Posterior vena cava (tissue), 2 donors: ENCODE data around the gene BTBD8. TPM values are rescaled to one million over a fixed set of nuclear protein-coding genes. Genes with fewer than 3 reads are reported as not detected.
"Not testable (repeated sequence)": the region's sequence is repeated elsewhere in the genome, so short reads cannot be mapped to it uniquely, and the experiment has no call there.

Source experiments
- DNase-seq: peaks from one replicate; pipeline ENCODE4 v3.0.0-alpha.2; 2020; ENCODE audit warnings: low spot score
- intact Hi-C, 2 donors: fragments of 100-400 bp; cut with DNase I; formaldehyde crosslinking; loops; one replicate each; pipeline versions ENCODE4 v1.14.1 to v1.14.2; 2022 to 2023
- long read RNA-seq, 2 donors: library from polyadenylated mRNA; unstranded; transcript quantifications; one replicate each; pipeline ENCODE4 v2.0.0, GENCODE V29; 2020 to 2021
- total RNA-seq, 2 donors: library from RNA; stranded (reverse); fragmentation: NEBNext Ultra II Directional; extraction: Animal tissue kit (Norgen Biotek cat#: 25700); gene quantifications; one replicate each; pipeline ENCODE4 v1.2.1, GENCODE V29; 2021
- donor health status: DM: yes; HTN: yes; CAD: no.
- donor health status: DM: yes; HTN: yes; CAD: no.

BTBD8 gene
- 1 to 10 TPM; 2.5 to 3.5 TPM for total RNA-seq
- long read RNA-seq, donor 1, partial matches to known transcripts = 0 of 1 reads
- long read RNA-seq, donor 1, other reads (novel, unspliced or antisense) = 1 of 1 reads
- long read RNA-seq, donor 2, partial matches to known transcripts = 1 of 1 reads
- long read RNA-seq, donor 2, other reads (novel, unspliced or antisense) = 0 of 1 reads

DNA sequence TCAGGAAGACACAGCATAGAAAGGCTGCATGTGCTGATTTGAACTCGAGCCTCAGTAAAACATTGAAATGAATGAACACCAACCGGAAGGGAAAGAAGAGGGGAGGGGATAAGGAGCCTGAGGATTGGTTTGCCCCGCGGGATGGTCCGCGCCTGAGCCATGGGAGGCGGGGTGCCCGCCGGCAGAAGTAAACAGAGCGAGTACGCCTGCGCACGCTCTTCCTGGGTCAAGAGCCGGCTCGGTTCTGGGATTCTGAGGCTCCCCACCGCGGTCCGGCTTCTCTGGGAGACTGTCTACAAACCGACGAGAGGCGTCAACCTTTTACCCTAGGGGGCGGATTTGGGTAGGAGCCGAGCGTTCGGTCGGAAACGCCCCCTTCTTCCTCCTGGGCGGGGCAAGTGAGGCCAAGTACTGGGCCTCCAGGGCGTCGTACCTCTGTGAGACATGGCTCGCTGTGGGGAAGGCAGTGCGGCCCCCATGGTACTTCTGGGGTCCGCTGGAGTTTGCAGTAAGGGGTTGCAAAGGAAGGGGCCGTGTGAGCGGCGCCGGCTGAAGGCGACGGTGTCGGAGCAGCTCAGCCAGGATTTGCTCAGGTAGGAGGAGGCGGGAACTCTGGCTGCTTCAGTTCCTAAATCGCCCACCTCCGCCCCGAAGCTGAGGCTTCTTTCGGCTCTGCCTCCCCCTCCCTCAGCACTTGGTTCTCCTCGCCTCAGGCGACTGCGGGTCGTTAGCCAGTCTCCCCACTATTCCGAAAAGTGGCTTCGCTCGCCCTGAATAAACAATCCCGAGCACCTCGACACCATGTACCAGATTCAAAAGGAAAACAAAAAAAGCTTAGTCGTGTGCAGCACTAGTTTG is at the start of gene BTBD8:
Gene BTBD8 (plus strand): TSS at position 218 of the 858 bp plus-strand sequence. CDS start 227 bp downstream, at position 445.
- intact Hi-C loops = no loop called here
- DNase-seq = peak; percentile 92

DNA sequence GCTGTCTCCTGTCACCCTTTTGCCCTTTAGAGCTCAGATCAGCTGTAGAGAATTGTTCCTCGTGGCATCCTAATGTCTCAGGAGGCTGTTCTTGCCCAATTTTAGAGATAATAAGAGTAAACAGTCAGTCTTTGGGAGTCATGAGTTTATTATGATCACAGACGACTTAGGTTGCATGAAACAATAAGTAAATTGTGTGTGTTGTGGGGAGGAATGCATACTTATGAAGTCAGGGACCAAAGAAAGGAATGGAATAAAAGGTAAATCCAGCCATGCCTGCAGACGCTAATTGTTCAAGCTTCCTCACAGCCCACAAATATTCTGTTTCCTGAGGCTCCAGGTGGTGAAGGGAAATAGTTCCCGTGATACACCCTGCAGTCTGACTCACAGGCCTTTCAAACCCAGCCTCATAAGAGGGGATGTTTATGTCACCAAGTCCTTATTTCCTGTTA is 49.5 kb upstream of the BTBD8 start:
- intact Hi-C loops = no loop called here
- no peak for DNase-seq

DNA sequence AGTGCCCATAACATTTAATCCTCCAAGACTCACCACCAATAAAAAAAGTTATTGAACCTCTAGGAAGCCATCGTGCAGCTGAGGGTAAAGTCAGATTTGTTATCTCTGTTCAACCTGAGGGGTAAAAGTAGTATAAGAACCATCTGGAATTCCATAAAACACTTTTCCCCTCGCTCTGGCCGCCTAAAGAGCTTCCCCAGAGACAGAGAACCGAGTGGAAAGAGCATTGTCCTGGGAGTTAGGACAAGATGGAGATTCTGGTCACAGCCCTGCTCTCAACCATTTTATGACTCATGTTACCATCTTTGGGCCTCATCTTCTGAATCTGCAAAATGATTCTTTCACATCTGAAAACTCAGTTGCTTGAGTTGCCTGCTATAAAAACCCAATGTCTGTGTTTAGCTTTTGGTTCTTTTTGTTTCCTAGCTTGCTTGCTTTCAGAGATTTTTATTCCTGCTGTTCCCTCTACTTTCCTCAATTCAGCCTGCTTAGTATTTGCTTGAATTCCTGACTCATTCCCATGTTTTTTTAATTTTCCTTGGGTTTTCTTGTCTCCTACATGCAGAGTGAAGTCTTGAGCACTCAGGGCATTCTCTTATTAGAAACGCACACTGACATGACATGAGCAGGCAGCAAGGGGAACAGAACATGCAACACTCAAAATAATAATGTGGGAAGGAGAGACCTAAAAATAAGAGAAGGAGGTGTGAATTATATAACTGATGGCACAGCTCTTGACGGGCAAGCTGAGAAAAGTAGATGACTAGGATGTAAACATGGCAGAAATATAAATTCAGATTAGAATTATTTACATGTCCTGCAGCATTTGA is 48.6 kb upstream of the BTBD8 start:
- intact Hi-C loops = no loop called here
- DNase-seq = no peak

DNA sequence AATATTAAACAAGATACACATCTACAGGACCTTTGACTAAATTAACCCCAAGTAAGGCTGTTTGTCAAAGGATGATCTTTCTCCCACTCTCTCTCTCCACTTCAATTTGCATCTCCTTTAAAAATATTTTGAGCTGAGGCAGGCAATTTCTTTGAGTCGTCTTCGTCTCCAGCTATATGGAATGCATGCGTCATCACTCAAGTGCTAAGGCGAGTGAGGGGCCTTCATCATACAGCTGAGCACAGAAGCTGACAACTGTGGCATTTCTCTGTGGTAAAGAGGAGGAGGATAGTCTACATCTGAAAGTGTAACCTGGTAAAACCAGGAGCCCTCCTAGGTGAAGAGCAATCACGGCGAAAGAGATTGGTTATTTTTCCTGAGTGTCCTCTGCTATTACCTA is 42.7 kb upstream of the BTBD8 start:
- DNase-seq = no peak
- intact Hi-C loops = no loop called here

DNA sequence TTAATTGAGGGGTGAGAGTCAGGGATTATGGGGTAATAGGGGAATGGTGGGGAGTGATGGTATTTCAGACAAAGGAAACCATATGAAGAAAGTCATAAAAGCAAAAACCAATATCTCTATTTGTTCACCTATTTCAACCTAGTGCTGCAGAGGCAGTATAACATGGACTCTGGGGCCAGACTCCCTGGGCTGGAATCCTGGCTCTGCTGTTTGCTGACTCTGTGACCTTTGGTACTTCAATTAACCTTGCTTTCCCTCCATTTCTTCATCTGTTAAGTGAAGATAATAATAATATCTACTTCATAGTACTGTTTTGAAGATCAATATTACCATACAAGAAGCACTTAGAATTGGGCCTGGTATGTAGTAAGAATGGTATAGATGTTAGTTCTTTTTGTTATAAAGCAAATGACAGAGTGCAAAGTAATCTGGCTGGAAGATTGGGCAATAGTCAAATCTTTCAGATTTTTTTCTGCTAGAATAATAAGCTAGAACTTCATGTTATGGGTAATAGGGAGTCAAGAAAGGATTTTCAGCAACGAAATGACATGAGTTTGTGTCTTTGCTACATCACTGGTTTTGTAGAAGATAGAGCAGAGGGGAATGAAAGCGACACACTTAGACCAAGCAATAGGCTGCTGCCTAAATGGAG is 41.3 kb upstream of the BTBD8 start:
- DNase-seq = no peak
- intact Hi-C loops = no loop called here

DNA sequence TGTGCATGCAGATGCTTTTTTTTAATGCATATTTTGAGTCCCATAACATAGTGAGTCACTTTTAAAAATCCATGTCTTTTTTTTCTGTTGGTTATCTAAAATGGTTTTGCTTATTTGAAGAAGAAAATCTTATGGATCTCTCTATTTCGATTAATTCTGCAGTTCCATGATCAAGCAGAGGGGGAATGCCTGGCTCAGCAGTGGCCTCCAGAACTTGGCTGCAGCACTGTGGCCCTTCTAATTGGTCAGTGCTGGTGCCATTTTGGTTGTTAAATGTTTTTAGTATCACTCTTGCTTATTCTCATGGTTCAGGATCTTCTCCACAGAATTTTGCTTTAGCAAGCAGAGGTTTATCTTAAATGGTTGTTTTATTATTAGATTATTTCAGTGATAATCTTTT is 39.2 kb upstream of the BTBD8 start:
- DNase-seq = no peak
- intact Hi-C loops = no loop called here

DNA sequence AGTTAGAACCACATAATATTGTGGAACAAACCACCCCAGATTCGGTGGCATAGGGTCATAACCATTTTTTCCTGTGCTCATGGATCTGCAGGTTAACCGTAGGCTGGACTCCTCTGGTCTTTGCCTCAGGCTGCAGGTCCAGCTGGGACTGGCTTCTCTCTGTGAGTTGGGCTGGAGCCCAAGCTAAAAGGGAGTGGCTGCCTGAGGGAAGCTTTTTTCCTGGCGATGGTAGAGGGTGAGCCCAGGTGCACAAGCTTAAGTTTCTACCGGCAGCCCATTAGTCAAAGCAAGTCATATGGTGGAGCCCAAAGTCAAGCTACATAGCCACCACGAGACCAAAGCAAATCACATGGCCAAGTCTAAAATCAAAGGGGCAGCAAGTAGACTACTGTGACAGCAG is 36.5 kb upstream of the BTBD8 start:
- intact Hi-C loops = no loop called here
- DNase-seq = no peak

DNA sequence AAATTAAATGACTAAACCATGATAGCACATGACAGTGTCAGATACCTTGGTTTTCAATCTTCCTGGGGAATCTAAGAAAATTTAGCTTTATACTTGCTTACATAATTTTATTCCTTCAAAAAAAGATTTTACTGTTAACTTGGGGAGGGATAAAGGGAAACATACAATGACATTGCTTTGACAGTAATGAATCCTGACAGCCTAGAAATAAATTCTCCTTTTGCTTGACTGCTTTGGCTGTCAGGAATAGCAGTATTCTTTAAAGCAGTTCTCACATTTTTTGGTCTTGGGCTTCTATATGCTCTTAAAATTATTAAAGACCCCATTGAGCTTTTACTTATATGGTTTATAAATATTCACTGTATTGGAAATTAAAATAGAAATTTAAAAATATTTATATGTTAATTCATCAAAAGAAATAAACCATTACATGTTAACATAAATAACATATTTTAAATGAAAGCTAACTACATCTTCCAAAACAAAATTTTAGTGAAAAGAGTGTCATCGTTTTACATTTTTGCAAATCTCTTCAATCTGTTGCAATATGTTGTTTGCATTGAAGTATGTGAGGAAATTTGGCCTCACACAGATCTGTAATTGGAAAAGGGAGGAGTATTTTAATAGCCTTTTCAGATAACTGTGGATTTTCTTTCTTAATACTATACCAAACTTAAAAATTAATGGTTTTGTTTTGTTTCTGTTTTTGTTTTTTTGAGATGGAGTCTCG is 34.2 kb upstream of the BTBD8 start:
- DNase-seq = no peak
- intact Hi-C loops = no loop called here

DNA sequence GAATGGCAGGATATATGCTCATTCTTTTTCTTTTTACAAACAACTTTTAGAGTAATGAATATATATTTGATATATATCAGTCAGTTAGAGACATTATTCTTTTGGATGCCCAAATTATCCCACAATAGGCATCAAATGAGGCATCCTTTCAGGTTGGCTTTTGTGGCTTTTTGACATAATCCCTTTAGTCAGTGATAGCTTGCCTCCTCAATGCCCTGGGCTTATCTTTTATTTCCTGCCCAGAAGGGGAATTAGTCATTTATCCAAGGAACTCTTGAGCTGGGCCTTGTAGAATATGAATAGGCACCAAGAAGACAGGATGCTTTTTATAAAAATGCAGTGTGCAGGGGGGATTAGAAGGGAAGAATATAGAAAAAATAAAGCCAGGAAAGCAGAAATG is 28.2 kb upstream of the BTBD8 start:
- no peak for DNase-seq
- intact Hi-C loops = no loop called here

DNA sequence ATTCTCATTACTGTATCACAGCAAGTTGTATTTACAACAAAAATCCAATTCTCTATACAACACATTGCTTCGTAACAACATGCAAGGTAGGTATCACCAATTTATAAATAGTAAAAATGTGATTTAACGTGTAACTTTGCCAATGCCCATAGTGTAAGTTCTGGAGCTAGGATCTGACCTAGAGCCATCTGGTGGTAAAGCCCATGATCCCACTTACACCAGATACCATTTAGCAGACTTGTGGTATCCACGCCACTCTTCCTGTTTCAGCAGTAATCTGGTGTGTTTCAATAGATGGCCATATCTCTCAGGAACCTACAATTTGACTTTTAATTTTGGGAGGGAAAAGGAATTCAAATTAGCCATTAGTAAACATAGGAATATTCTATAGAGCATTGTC is 15.1 kb upstream of the BTBD8 start:
- intact Hi-C loops = no loop called here
- no peak for DNase-seq

DNA sequence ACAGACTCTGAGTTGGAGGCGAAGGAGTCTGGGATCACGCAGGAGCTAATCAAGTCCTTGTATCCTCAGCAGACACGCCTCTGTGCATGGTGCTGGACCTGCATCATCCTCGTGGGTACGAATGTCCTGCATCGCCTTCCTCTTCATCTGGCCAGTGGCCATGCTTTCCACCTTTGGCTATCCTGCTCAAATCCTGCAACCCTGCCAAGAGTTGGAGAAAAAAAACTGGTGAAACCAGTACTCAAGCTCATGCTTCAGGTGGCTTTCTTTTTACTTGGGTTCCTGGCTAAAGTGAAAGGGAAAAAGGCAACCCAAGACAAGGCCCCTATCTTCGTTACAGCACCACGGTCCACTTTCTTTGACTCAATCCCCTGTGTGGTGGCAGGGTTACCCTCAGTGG is 13.8 kb upstream of the BTBD8 start:
- DNase-seq = no peak
- intact Hi-C loops = no loop called here

DNA sequence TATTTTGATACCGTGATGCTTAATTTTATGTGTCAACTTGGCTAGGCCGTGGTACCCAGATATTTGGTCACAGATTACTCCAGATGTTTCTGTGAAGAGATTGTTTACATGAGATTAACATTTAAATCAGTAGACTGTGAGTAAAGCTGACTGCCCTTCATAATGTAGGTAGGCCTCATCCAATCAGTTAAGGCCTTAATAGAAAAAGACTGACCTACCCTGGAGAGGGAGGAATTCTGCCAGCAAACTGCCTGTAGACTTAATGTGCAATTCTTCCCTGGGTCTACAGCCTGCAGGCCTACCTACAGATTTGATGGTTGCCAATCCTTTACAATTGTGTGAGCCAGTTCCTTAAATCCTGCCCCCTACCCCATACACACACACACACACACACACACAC is 9.3 kb upstream of the BTBD8 start:
- DNase-seq = no peak
- intact Hi-C loops = no loop called here

DNA sequence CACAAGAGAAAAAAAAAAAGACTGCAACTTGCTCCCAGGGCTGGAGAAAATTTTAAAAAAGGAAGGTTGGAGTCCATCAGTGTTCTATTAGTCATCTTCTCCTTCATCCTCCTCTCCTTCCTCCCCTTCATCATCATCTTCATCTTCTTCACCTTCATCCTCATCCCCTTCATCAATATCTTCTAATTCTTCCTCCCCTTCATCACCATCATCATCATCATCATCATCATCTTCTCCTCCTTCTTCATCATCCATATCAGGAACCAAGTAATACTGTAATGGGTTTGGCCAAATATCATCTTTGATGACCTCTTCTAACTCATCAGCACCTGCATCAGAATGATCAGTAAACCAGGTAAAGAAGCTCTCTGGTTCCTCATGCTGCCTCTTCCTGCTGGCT is 5.7 kb upstream of the BTBD8 start:
- DNase-seq = not testable (repeated sequence)

DNA sequence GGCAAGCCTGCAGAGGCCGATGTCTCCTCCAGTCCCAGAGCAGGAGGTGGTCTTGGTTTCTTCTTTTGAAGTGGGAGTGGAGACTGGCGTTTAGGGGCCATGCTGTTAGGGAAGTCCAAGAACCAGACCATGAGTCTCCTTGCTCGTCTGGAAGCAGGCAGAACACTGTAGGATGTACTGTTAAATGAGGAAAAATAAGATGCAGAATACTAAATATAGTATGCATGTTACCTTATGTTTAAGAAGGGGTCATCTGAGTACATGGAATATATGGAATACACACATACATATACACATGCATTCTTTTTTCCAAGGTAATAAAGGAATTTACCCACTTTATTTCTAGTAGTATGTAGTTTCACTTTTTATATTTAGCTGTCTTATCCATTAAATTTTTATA is 4.8 kb upstream of the BTBD8 start, which contains the start of gene SETSIP:
Gene SETSIP (minus strand): TSS at position 101 of the 400 bp plus-strand sequence. CDS start 0 bp downstream, at position 101.
- intact Hi-C loops = no loop called here
- DNase-seq = no peak

More for the DNA sequence above, 5.7 kb upstream of the BTBD8 start:
- intact Hi-C loops = not testable (repeated sequence)

DNA sequence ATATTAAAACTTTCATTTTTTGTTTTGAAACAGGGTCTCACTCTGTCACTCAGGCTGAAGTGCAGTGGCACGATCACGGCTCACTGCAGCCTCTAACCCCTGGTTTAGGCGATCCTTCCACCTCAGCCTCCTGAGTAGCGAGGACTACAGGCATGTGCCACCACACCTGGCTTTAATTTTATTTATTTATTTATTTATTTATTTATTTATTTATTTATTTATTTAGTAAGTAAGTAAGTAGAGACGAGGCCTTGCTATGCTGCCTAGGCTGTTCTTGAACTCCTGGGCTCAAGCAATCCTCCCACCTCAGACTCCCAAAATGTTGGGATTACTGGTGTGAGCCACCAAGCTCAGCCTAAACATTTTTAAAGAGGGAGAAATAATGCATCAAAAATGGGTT is 3.8 kb upstream of the BTBD8 start:
- intact Hi-C loops = no loop called here
- DNase-seq = no peak

DNA sequence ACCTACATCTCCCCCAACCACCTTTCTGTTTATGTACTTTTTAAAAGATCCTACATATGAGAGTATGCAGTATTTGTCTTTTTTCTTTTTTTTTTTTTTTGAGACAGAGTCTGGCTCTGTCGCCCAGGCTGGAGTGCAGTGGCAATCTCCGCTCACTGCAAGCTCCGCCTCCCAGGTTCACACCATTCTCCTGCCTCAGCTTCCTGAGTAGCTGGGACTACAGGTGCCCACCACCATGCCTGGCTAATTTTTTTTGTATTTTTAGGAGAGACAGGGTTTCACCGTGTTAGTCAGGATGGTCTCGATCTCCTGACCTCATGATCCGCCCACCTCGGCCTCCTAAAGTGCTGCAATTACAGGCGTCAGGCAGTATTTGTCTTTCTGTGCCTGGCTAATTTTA is 2.1 kb upstream of the BTBD8 start:
- DNase-seq, intact Hi-C loops: not testable (repeated sequence)

DNA sequence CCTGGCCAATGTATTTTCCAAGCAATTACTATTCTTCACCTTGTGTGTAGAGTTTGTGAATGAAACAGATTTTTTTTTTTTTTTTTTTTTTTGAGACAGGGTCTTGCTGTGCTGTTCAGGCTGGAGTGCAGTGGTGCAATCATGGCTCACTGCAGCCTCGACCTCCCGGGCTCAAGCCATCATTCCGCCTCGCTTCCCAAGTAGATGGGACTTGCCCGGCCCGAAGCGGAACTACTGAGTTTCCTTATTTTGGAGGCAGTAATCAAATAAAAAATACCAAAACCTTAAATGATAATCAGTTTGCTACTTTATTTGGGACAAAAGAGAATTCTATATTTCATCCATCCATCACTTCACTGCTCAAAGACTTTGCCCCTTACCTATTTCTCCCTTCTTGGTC is 704 bp upstream of the BTBD8 start:
- intact Hi-C loops = no loop called here
- no peak for DNase-seq

DNA sequence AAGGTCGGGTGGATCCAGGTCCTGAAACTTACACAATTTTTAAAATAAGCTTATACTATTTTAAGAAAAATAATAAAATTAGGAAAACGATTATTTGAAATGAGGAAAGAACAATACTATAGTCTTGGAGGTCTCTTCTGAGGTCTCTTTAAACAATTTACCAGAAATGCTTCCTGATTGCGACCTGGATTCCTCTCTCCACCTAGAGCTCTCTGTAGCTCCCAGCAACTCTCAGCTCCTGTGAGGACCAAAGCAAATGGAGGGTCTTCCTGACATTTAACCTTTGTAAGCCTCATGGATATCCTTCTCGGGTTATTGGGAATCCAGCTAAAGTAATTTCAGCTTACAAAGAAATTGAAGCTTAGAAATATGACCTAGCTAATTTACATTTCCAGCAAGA is 886 bp downstream of the BTBD8 start:
- intact Hi-C loops = no loop called here
- no peak for DNase-seq

DNA sequence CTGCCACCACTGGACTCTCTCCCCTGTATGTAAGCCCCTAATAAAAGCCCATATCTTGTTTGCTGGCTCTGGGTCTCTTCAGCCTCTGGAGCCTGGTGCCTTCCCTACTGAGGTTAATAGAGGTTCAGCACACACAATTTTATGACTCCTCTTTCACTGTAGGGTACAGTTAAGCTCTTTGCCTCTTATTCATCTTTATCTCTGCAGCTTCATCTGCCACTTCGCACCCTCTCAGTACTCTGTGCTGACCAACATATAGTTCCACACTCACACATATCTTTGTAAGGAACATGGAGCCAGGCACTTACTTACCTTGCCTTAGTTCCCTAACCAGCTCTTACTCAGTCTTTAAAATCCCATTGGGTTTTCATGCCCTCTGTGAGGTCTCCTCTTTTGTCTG is 4.5 kb downstream of the BTBD8 start:
- intact Hi-C loops = no loop called here
- no peak for DNase-seq
